Astrocyte of the cerebellum (primary cell): ENCODE measurements around the gene DHPS.
"Not testable (repeated sequence)": the region's sequence is repeated elsewhere in the genome, so short reads cannot be mapped to it uniquely, and the experiment has no call there.

Experiments used
- DNase-seq: peaks from one replicate; pipeline ENCODE4 v3.0.0-alpha.2; 2011; ENCODE audit warnings: low read depth
- H3K4me3 ChIP-seq: 2 replicates; pipeline ENCODE4 v1.5.1; 2011; ENCODE audit warnings: mild to moderate bottlenecking, low read depth, low read length, moderate library complexity
- in situ Hi-C: cut with HindIII; loops from 2 replicates; pipeline ENCODE4 v1.10.0; 2017; ENCODE audit warnings: low sequenced_read_pairs
- TF ChIP-seq, protein P1 (sequence below): IDR thresholded peaks from 2 replicates; pipeline ENCODE4 v1.5.1; 2012; ENCODE audit warnings: low read length, low read depth, moderate library complexity, mild to moderate bottlenecking; ENCODE audit errors: missing control alignments

DHPS gene

DNA sequence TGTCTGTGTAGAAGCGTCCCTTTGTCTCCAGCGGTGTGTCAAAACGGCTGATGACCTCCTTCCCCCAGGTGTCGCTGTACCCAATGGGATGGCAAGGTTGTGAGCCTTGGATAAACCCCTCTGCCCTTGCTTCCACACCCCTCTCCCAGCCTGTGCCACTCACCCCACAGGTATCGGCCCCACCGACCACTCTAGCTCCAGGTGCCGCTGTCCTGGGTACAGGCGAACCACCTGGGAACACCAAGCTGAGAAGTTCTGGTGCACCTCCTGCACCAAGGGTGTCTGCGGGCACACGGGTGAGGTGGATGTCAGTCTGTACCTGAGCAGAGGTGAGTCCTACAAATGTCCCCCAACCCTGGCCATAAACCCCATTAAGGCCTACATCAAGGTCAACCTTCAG lies 31.7 kb downstream of the DHPS start:
- TF ChIP-seq, protein P1, sequence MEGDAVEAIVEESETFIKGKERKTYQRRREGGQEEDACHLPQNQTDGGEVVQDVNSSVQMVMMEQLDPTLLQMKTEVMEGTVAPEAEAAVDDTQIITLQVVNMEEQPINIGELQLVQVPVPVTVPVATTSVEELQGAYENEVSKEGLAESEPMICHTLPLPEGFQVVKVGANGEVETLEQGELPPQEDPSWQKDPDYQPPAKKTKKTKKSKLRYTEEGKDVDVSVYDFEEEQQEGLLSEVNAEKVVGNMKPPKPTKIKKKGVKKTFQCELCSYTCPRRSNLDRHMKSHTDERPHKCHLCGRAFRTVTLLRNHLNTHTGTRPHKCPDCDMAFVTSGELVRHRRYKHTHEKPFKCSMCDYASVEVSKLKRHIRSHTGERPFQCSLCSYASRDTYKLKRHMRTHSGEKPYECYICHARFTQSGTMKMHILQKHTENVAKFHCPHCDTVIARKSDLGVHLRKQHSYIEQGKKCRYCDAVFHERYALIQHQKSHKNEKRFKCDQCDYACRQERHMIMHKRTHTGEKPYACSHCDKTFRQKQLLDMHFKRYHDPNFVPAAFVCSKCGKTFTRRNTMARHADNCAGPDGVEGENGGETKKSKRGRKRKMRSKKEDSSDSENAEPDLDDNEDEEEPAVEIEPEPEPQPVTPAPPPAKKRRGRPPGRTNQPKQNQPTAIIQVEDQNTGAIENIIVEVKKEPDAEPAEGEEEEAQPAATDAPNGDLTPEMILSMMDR, result no peak
- in situ Hi-C loops, result no loop called here
- H3K4me3 ChIP-seq, result no peak overlapping the region
- no peak for DNase-seq

DNA sequence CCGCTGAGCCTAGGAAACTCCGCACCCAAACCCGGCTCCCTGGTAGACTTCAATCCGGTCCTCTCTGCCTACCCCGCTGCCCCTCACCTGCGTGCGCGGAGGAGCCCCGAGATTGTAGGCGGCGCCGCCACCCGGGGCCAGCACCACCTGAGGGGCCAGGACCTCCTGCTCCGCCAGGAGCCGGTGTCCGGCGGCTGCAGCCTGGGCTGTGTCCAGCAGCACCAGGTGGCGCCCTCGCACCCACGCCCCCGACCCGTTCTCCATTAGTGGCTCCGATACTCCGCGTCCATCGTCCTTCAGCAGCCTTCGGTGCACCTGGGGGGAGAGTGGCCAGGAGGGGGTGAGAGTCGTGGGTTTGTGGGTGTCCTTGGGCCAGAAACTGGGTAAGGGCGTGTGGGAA lies 33.6 kb downstream of the DHPS start:
- in situ Hi-C loops, result no loop called here
- TF ChIP-seq, protein P1, result peak; percentile 38
- H3K4me3 ChIP-seq, result peak overlapping the region; percentile 12
- DNase-seq, result no peak

DNA sequence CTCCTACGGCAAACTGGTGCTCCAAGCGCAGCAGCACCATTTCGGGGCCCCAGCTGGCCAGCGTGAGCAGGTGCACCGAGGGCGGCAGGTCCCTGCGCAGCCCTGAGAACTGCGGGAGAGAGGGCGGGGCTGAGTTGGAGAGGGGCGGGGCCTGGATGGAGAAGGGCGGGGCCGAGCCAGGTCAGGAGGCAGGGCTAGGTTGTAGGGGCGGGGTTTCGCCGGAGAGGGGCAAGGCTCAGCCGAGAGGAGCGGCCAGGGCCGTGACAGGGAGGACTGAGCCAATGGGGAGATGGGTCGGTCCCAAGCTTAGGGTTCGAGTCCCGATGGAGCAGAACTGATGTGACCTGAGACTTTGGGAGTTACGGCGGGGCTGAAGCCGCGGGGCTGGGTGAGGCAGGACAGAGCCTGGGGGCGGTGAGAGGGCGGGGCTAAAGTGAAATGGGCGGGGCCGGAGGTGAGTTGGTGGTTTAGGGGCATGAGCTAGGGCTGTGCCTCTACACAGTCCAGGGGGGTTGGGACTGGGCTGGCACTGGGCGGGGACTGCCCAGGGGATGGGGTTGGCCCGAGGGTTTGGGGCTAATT lies 34.1 kb downstream of the DHPS start:
- in situ Hi-C loops, result no loop called here
- no peak for DNase-seq
- TF ChIP-seq, protein P1, result no peak
- no peak overlapping the region for H3K4me3 ChIP-seq

GRCh38 chr19:12647047-12647446 lies 34.6 kb downstream of the DHPS start:
- in situ Hi-C loops, result no loop called here
- H3K4me3 ChIP-seq, result no peak overlapping the region
- no peak for DNase-seq
- TF ChIP-seq, protein P1, result no peak

- in situ Hi-C loops, result no loop called here
- no peak for DNase-seq
- no peak overlapping the region for H3K4me3 ChIP-seq
- TF ChIP-seq, protein P1, result no peak
Measured at GRCh38 chr19:12646551-12646950, 35.1 kb downstream of the DHPS start.

DNA sequence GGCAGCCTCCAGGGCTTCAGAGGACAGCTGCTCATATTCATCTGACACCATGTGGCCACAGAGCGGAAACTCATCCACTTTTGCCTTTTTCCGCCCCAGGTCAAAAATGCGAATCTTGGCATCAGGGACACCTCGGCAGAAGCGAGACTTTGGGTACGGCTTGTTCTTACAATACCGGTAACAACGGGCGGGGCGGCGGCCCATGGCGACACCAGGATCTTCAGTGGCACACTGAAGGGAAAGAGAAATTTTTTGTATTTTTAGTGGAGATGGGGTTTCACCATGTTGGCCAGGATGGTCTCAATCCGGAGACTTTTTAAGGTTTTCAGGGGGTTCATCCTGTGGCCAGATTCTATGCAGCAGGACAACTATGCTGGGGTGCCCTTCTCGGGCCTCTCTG lies 38.0 kb downstream of the DHPS start:
- in situ Hi-C loops, H3K4me3 ChIP-seq, DNase-seq: not testable (repeated sequence)

DNA sequence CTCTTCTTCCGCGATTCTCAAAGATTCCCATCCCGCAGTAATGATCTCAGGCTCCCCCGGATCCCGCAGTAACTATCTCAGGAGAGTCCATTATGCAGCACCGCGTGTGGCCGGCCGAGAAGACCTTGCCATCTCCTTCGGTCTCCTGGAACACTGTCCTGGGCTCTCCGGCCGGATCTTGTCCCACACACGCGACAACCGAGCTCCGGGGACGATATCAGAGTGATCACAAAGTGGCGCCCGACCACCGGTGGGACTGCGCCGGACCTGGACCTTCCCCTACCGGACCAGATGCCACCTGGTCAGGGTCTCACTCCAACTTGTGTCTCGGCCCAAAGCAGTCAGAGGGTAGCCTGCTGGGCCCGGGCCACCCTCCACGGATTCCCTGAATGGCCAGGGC lies 39.2 kb downstream of the DHPS start:
- no peak for DNase-seq
- TF ChIP-seq, protein P1, result no peak
- in situ Hi-C loops, result no loop called here
- H3K4me3 ChIP-seq, result no peak overlapping the region
